Endothelial cell (in vitro differentiated cells): ENCODE measurements around the gene CELF5. TPM values are rescaled to one million over a fixed set of nuclear protein-coding genes. Genes with fewer than 3 reads are reported as not detected.

ENCODE experiments used
- DNase-seq: peaks from one replicate; pipeline ENCODE4 v3.0.0; 2021; ENCODE audit warnings: low spot score
- H3K27ac Mint-ChIP-seq: one replicate; pipeline ENCODE4 v1.8.0; 2021; ENCODE audit warnings: mixed read lengths, inconsistent platforms; ENCODE audit not compliant: unreplicated experiment
- H3K27me3 Mint-ChIP-seq: one replicate; pipeline ENCODE4 v1.8.0; 2021; ENCODE audit warnings: mild to moderate bottlenecking, moderate library complexity, mixed read lengths, inconsistent platforms; ENCODE audit not compliant: unreplicated experiment
- H3K36me3 Mint-ChIP-seq: one replicate; pipeline ENCODE4 v1.8.0; 2021; ENCODE audit warnings: mild to moderate bottlenecking, low read depth, mixed read lengths, inconsistent platforms; ENCODE audit not compliant: unreplicated experiment
- H3K4me1 Mint-ChIP-seq: one replicate; pipeline ENCODE4 v1.8.0; 2021; ENCODE audit warnings: mild to moderate bottlenecking, mixed read lengths, inconsistent platforms; ENCODE audit not compliant: unreplicated experiment
- H3K4me3 Mint-ChIP-seq: one replicate; pipeline ENCODE4 v1.8.0; 2021; ENCODE audit warnings: mild to moderate bottlenecking, mixed read lengths, inconsistent platforms; ENCODE audit not compliant: unreplicated experiment
- H3K9me3 Mint-ChIP-seq: one replicate; pipeline ENCODE4 v1.8.0; 2021; ENCODE audit warnings: mixed read lengths, inconsistent platforms; ENCODE audit not compliant: unreplicated experiment
- total RNA-seq: library from RNA; stranded (reverse); fragmentation: NEBNext Ultra II Directional; extraction: Animal tissue kit (Norgen Biotek cat#: 25700); gene quantifications from one replicate; pipeline ENCODE4 v1.2.1, GENCODE V29; 2021; ENCODE audit not compliant: unreplicated experiment
- TF ChIP-seq, protein P1 (sequence below): fragments of 200-600 bp; sonication (generic); IDR thresholded peaks from one replicate; pipeline ENCODE4 v1.5.0; 2021; ENCODE audit warnings: antibody characterized with exemption; ENCODE audit not compliant: unreplicated experiment

The CELF5 gene
- total RNA-seq, 1 donor from 2014 or later: 0.38 TPM

DNA sequence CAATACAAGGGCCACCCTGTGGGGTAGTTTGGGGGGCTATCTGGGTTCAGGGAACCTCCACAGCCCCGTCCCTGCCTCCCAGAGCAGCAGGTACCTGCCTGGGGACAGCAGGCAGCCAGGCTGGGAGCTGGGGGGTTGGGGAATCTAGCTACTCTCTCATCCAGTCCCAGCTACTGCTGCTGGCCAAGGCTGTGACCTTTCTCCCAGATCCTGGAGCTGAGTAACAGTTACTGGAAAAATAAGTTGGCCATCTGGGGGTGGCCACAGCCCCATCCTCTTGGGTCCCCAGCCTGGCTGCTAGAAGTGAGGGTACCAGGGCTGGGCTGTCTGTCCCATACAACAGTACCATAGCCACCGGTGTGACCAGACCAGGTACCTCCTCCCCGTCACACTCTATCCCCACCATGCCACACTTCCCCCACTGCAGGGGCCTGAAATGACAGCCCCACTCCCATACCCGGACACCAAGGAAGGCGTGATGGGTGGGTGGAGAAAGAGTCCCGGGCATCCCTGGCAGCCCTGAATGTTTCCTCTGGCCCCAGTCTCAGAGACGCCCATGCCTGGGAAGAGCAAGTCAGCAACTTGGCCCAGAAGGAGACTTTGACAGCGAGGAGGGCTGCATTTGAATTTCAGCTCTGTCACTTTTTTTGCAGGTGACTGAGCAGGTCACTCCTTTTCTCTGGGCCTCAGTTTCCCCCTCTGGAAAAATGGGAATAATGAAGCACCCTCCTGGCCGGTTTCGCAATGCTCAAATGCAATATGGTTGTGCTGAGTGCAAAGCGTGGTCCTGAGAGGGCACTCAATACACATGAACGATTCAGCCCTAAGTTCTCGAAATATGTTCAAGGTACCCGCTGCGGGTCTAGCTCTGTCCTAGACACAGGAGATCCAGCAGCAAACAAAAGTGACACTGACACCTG, 111.2 kb downstream of the CELF5 start:
- peaks cover 2% of the 10 kb centered on the region for H3K27me3 Mint-ChIP-seq
- no peak for DNase-seq
- no peaks in the 10 kb centered on the region for H3K36me3 Mint-ChIP-seq
- TF ChIP-seq, protein P1, sequence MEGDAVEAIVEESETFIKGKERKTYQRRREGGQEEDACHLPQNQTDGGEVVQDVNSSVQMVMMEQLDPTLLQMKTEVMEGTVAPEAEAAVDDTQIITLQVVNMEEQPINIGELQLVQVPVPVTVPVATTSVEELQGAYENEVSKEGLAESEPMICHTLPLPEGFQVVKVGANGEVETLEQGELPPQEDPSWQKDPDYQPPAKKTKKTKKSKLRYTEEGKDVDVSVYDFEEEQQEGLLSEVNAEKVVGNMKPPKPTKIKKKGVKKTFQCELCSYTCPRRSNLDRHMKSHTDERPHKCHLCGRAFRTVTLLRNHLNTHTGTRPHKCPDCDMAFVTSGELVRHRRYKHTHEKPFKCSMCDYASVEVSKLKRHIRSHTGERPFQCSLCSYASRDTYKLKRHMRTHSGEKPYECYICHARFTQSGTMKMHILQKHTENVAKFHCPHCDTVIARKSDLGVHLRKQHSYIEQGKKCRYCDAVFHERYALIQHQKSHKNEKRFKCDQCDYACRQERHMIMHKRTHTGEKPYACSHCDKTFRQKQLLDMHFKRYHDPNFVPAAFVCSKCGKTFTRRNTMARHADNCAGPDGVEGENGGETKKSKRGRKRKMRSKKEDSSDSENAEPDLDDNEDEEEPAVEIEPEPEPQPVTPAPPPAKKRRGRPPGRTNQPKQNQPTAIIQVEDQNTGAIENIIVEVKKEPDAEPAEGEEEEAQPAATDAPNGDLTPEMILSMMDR: no peak
- H3K27ac Mint-ChIP-seq: no peak overlapping the region
- H3K9me3 Mint-ChIP-seq: no peaks in the 10 kb centered on the region
- no peaks in the 10 kb centered on the region for H3K4me1 Mint-ChIP-seq
- H3K4me3 Mint-ChIP-seq: no peak overlapping the region

DNA sequence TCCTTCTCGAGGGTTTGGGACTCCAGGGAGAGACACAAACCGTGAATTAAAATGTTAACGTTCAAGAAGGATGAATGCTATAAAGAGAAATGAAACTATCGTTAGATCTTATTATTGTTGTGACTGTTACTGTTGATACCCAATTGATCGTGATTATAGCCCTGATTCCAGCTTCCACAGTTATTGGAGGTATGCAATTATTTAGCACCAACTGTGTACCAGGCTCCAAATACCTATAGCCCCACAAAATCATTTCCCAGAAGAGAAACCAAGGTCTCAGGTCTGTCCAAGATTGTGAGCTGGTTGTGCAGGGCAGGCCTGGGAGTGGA, 111.9 kb downstream of the CELF5 start:
- Mint-ChIP-seq H3K27ac (no peak overlapping the region), H3K4me3 (no peak overlapping the region), H3K27me3 (peaks cover 3% of the 10 kb centered on the region), H3K9me3 (no peaks in the 10 kb centered on the region), H3K4me1 (no peaks in the 10 kb centered on the region), H3K36me3 (no peaks in the 10 kb centered on the region)
- no peak for DNase-seq
- TF ChIP-seq, protein P1: no peak

DNA sequence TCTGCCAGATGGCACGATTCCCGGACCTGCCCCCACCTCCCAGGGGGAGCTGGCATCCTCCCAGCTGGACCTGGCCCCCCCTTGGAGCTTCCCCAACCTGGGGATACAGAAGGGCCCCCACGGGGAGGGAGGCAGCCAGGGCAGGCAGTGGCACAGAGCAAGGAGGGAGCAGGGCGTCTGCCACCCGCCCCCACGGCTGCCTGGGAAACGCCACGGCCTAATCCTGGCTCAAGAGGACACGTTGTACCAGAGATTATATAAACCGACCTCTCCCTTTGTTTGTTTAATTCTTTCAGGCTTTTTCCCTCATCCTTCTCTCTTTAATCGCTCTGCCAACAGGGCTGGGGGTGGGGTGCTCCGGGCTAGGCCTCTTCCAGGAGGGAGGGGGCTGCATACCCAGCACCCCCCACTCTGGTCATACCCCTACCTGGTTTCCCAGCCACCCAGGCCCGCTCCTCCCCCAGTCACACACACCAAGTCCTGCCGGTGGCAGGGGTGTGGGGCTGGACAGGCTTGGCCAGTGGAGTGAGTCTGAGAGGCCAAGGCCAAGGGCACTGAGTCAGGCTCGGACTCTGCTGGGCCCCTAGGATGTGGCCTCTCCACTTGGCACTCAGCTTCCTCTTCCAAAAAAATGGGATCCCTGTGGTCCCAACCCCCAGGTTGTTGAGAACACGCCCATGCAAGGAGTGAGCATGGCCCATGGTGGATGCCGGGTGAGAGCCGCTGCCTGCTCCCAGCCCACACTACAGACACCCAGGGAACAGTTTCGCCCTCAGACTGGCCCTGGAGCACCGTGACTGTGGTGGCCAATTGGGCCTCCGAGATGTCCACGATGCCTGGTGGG, 112.4 kb downstream of the CELF5 start:
- no peaks in the 10 kb centered on the region for H3K9me3 Mint-ChIP-seq
- no peaks in the 10 kb centered on the region for H3K4me1 Mint-ChIP-seq
- DNase-seq: no peak
- peaks cover 4% of the 10 kb centered on the region for H3K27me3 Mint-ChIP-seq
- H3K27ac Mint-ChIP-seq: no peak overlapping the region
- no peak overlapping the region for H3K4me3 Mint-ChIP-seq
- no peaks in the 10 kb centered on the region for H3K36me3 Mint-ChIP-seq
- TF ChIP-seq, protein P1: no peak

DNA sequence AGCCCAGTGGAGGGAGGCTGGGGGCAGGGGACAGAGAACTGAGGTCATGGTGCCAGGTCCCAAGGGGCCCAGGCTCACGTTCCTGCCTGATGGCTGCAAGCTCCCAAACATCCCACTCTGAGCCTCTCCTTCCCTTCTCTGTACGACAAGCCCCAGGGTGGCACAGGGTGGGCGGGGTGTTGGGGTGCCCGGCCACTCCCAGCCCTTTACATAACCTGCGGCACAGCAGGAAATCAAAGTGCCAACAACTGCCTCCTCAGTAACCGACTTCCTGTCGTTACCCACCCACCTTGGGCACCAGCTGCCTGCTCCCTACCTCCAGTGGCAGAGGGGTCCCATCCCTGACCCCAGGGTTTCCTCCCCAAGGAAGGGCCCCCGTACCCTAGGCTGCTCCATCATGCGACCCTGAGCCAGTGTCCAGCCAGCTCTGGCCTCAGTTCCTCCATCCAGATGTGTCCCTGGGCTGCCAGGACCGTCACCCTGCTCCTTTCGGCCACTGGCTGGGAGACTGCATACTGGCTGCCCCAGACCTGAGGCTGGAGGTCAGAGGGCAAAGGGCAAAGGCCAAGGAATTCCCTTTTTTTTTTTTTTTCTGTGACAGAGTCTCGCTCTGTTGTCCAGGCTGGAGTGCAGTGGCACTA, 114.2 kb downstream of the CELF5 start:
- DNase-seq: no peak
- TF ChIP-seq, protein P1: no peak
- no peak overlapping the region for H3K4me3 Mint-ChIP-seq
- H3K36me3 Mint-ChIP-seq: no peaks in the 10 kb centered on the region
- no peaks in the 10 kb centered on the region for H3K9me3 Mint-ChIP-seq
- no peaks in the 10 kb centered on the region for H3K4me1 Mint-ChIP-seq
- H3K27me3 Mint-ChIP-seq: peaks cover 4% of the 10 kb centered on the region
- no peak overlapping the region for H3K27ac Mint-ChIP-seq
